Liver (tissue), 9 donors: ENCODE results near the gene INPP5E. TPM values are rescaled to one million over a fixed set of nuclear protein-coding genes. Genes with fewer than 3 reads are reported as not detected.

Experiments
- DNase-seq: peaks from one replicate; pipeline ENCODE4 v3.0.0-alpha.2; 2017; ENCODE audit warnings: low spot score
- H3K27ac ChIP-seq, 2 donors: one replicate each; pipeline ENCODE4 v1.7.0; 2013; ENCODE audit warnings: inconsistent platforms in 2 of 2, low read length in 2 of 2, control low read depth in 1 of 2, low read depth in 1 of 2, mild to moderate bottlenecking in 1 of 2
- H3K27me3 ChIP-seq, 4 donors: one replicate each; pipeline versions ENCODE4 v1.6.1 to v1.7.0; 2013; ENCODE audit warnings: low read length in 3 of 4, inconsistent platforms in 1 of 4, mild to moderate bottlenecking in 1 of 4, moderate library complexity in 1 of 4; ENCODE audit not compliant: control insufficient read depth in 4 of 4, insufficient read depth in 4 of 4
- H3K36me3 ChIP-seq, 4 donors: one replicate each; pipeline versions ENCODE4 v1.6.1 to v1.7.0; 2013; ENCODE audit warnings: low read length in 3 of 4, mild to moderate bottlenecking in 3 of 4, low read depth in 1 of 4, moderate library complexity in 1 of 4; ENCODE audit not compliant: control insufficient read depth in 4 of 4, insufficient read depth in 3 of 4
- H3K4me1 ChIP-seq, 4 donors: one replicate each; pipeline versions ENCODE4 v1.6.1 to v1.7.0; 2013; ENCODE audit warnings: low read length in 3 of 4, mild to moderate bottlenecking in 3 of 4, moderate library complexity in 1 of 4; ENCODE audit not compliant: control insufficient read depth in 4 of 4, insufficient read depth in 4 of 4
- H3K4me3 ChIP-seq, 3 donors: one replicate each; pipeline versions ENCODE4 v1.6.1 to v1.7.0; 2013; ENCODE audit warnings: low read length in 3 of 3, control low read depth in 1 of 3, low read depth in 1 of 3, mild to moderate bottlenecking in 1 of 3
- H3K9ac ChIP-seq, 2 donors: one replicate each; pipeline ENCODE4 v1.7.0; 2013; ENCODE audit warnings: low read length in 2 of 2, mild to moderate bottlenecking in 2 of 2, moderate library complexity in 2 of 2, control low read depth in 1 of 2, low read depth in 1 of 2
- H3K9me3 ChIP-seq, 4 donors: one replicate each; pipeline versions ENCODE4 v1.6.1 to v1.7.0; 2013; ENCODE audit warnings: low read length in 3 of 4; ENCODE audit not compliant: control insufficient read depth in 4 of 4
- CTCF ChIP-seq: fragments of 150-350 bp; IDR thresholded peaks from 2 replicates; pipeline ENCODE4 v1.5.1; 2017; ENCODE audit warnings: improper control_type of control experiment, low read depth, low read length; ENCODE audit not compliant: missing input control
- EGR1 ChIP-seq, 2 donors: IDR thresholded peaks; 2 replicates each; pipeline ENCODE4 v1.6.1; 2016 to 2018; ENCODE audit warnings: antibody characterized with exemption in 2 of 2, low read depth in 2 of 2
- FOXA1 ChIP-seq: IDR thresholded peaks from 2 replicates; pipeline ENCODE4 v1.6.1; 2016; ENCODE audit warnings: antibody characterized with exemption
- FOXA2 ChIP-seq: IDR thresholded peaks from 2 replicates; pipeline ENCODE4 v1.6.1; 2016; ENCODE audit warnings: antibody characterized with exemption
- GABPA ChIP-seq, 2 donors: IDR thresholded peaks in 1 of 2; conservative IDR thresholded peaks in 1 of 2; 2 replicates each; pipeline ENCODE4 v1.6.1; 2016; ENCODE audit warnings: antibody characterized with exemption in 2 of 2, mild to moderate bottlenecking in 1 of 2, moderate library complexity in 1 of 2
- HNF4A ChIP-seq, 2 donors: conservative IDR thresholded peaks; 2 replicates each; pipeline ENCODE4 v1.6.1; 2016; ENCODE audit warnings: antibody characterized with exemption in 2 of 2, mild to moderate bottlenecking in 2 of 2
- HNF4G ChIP-seq: IDR thresholded peaks from 2 replicates; pipeline ENCODE4 v1.6.1; 2016; ENCODE audit warnings: antibody characterized with exemption
- JUND ChIP-seq, 2 donors: IDR thresholded peaks; 2 replicates each; pipeline ENCODE4 v1.6.1; 2016; ENCODE audit warnings: antibody characterized with exemption in 2 of 2
- MAX ChIP-seq: IDR thresholded peaks from 2 replicates; pipeline ENCODE4 v1.6.1; 2016; ENCODE audit warnings: antibody characterized with exemption
- NR2F2 ChIP-seq: IDR thresholded peaks from 2 replicates; pipeline ENCODE4 v1.6.1; 2016; ENCODE audit warnings: antibody characterized with exemption
- RAD21 ChIP-seq, 2 donors: IDR thresholded peaks; 2 replicates each; pipeline ENCODE4 v1.6.1; 2016; ENCODE audit warnings: antibody characterized with exemption in 2 of 2, mild to moderate bottlenecking in 2 of 2
- RXRA ChIP-seq, 2 donors: IDR thresholded peaks; 2 replicates each; pipeline ENCODE4 v1.6.1; 2017 to 2018; ENCODE audit warnings: antibody characterized with exemption in 2 of 2, mild to moderate bottlenecking in 1 of 2
- SP1 ChIP-seq: IDR thresholded peaks from 2 replicates; pipeline ENCODE4 v1.6.1; 2018; ENCODE audit warnings: antibody characterized with exemption, mild to moderate bottlenecking
- TAF1 ChIP-seq: conservative IDR thresholded peaks from 2 replicates; pipeline ENCODE4 v1.6.1; 2016; ENCODE audit warnings: antibody characterized with exemption, mild to moderate bottlenecking
- YY1 ChIP-seq: IDR thresholded peaks from 2 replicates; pipeline ENCODE4 v1.6.1; 2016; ENCODE audit warnings: antibody characterized with exemption, mild to moderate bottlenecking
- WGBS: extraction: QIAGEN DNeasy Blood & Tissue Kit; methylation state at CpG from one replicate; pipeline ENCODE4 v1.1.7; 2013; 5-methylcytosine and 5-hydroxymethylcytosine counted together
- polyA plus RNA-seq, 2 donors: library from polyadenylated mRNA; stranded (reverse) in 1 of 2; unstranded in 1 of 2; fragments of 200-250 nt in 1 of 2; fragments of >200 nt in 1 of 2; fragmentation: Nextera tagmentation in 1 of 2; extraction: Ambion mirVana in 1 of 2; gene quantifications; one replicate each; pipeline versions ENCODE4 v1.2.1 to v1.2.3, GENCODE V29; 2013 to 2015
- total RNA-seq, 2 donors: library from RNA; depleted of rRNA; stranded (reverse); fragments of >200 nt; gene quantifications; one replicate each; pipeline ENCODE4 v1.2.3, GENCODE V29; 2014
- TF ChIP-seq, protein P1 (sequence below): IDR thresholded peaks from 2 replicates; pipeline ENCODE4 v1.6.1; 2016; ENCODE audit warnings: antibody characterized with exemption
- TF ChIP-seq, protein P2 (sequence below): IDR thresholded peaks from 2 replicates; pipeline ENCODE4 v1.6.1; 2016; ENCODE audit warnings: antibody characterized with exemption
- TF ChIP-seq, protein P3 (sequence below): IDR thresholded peaks from 2 replicates; pipeline ENCODE4 v1.6.1; 2016; ENCODE audit warnings: antibody characterized with exemption, mild to moderate bottlenecking
- donor health status: healthy.
- donor health status: healthy.
- donor health status: healthy.
- donor health status: healthy.
- donor health status: healthy.

INPP5E gene
- total and polyA plus RNA-seq, 4 donors: 1.0 to 3.3 (median 2.9) TPM

GRCh38 chr9:136393531-136393930 is 46.1 kb downstream of the INPP5E start:
- Histone ChIP-seq H3K36me3 (peaks cover 4 to 50% (median 25%) of the 10 kb centered on the region in 4 donors), H3K27me3 (no peaks in the 10 kb centered on the region), H3K9ac (no peak overlapping the region), H3K27ac (no peak overlapping the region), H3K4me3 (no peak overlapping the region), H3K4me1 (peaks cover 10 to 35% (median 24%) of the 10 kb centered on the region in 4 donors), H3K9me3 (no peaks in the 10 kb centered on the region)
- 90% methylated on average over 17 of the region's 17 CpGs for WGBS
- DNase-seq: no peak
- TF ChIP-seq HNF4G (no peak), FOXA1 (no peak), HNF4A (conservative IDR thresholded peaks at IDR 0.05) (no peak), GABPA (IDR thresholded peaks at IDR 0.05 in 1 of 2, conservative IDR thresholded peaks at IDR 0.05 in 1 of 2) (no peak), RXRA (IDR thresholded peaks at IDR 0.05) (no peak), NR2F2 (no peak), EGR1 (IDR thresholded peaks at IDR 0.05; ENCODE audit: low read depth in 2 of 2) (no peak), RAD21 (IDR thresholded peaks at IDR 0.05) (no peak), CTCF (no peak), FOXA2 (no peak), SP1 (no peak), MAX (no peak), JUND (IDR thresholded peaks at IDR 0.05) (no peak), TAF1 (no peak), YY1 (no peak)
- TF ChIP-seq, protein P1, sequence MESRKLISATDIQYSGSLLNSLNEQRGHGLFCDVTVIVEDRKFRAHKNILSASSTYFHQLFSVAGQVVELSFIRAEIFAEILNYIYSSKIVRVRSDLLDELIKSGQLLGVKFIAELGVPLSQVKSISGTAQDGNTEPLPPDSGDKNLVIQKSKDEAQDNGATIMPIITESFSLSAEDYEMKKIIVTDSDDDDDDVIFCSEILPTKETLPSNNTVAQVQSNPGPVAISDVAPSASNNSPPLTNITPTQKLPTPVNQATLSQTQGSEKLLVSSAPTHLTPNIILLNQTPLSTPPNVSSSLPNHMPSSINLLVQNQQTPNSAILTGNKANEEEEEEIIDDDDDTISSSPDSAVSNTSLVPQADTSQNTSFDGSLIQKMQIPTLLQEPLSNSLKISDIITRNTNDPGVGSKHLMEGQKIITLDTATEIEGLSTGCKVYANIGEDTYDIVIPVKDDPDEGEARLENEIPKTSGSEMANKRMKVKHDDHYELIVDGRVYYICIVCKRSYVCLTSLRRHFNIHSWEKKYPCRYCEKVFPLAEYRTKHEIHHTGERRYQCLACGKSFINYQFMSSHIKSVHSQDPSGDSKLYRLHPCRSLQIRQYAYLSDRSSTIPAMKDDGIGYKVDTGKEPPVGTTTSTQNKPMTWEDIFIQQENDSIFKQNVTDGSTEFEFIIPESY: no peak
- TF ChIP-seq, protein P2, sequence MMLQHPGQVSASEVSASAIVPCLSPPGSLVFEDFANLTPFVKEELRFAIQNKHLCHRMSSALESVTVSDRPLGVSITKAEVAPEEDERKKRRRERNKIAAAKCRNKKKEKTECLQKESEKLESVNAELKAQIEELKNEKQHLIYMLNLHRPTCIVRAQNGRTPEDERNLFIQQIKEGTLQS: no peak
- TF ChIP-seq, protein P3, sequence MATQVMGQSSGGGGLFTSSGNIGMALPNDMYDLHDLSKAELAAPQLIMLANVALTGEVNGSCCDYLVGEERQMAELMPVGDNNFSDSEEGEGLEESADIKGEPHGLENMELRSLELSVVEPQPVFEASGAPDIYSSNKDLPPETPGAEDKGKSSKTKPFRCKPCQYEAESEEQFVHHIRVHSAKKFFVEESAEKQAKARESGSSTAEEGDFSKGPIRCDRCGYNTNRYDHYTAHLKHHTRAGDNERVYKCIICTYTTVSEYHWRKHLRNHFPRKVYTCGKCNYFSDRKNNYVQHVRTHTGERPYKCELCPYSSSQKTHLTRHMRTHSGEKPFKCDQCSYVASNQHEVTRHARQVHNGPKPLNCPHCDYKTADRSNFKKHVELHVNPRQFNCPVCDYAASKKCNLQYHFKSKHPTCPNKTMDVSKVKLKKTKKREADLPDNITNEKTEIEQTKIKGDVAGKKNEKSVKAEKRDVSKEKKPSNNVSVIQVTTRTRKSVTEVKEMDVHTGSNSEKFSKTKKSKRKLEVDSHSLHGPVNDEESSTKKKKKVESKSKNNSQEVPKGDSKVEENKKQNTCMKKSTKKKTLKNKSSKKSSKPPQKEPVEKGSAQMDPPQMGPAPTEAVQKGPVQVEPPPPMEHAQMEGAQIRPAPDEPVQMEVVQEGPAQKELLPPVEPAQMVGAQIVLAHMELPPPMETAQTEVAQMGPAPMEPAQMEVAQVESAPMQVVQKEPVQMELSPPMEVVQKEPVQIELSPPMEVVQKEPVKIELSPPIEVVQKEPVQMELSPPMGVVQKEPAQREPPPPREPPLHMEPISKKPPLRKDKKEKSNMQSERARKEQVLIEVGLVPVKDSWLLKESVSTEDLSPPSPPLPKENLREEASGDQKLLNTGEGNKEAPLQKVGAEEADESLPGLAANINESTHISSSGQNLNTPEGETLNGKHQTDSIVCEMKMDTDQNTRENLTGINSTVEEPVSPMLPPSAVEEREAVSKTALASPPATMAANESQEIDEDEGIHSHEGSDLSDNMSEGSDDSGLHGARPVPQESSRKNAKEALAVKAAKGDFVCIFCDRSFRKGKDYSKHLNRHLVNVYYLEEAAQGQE: no peak
